Eye (tissue), 1 donor: ENCODE data around the gene MDH2.
"Not testable (repeated sequence)": the region's sequence is repeated elsewhere in the genome, so short reads cannot be mapped to it uniquely, and the experiment has no call there.

Experiments used
- DNase-seq: peaks from one replicate; pipeline ENCODE4 v3.0.0-alpha.2; 2015

The MDH2 gene

DNA sequence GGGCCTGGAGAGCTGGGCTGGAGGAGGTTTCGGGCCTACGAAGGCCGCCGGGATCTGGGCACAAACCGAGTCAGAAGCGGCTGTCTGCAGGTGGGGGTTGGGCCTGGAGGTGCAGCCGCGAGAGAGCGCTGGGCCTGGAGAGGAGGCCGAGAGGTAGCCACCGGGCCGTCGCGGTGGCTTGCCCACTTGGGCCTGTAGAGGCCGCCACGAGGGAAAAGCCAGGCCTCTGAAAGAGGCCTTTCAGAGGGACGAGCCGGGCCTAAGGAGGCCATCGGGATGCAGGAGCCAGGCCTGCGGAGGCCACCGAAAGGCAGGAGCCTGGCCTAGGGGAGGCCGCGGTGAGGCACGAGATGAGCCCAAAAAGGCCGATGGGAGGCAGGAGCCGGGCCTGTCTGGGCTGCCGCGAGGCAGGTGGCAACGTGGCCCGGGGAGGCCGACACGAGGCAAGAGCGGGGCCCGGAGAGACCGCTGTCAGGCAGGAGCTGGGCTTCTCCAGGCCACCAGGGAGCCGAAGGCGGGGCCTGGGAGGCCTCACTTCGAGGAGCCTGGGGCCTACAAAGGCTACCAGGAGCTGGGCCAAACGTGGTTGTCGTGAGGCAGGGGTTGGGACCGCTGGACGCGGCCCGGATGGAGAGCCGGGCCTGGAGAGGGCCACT is 25.6 kb downstream of the MDH2 start:
- DNase-seq, result no peak

DNA sequence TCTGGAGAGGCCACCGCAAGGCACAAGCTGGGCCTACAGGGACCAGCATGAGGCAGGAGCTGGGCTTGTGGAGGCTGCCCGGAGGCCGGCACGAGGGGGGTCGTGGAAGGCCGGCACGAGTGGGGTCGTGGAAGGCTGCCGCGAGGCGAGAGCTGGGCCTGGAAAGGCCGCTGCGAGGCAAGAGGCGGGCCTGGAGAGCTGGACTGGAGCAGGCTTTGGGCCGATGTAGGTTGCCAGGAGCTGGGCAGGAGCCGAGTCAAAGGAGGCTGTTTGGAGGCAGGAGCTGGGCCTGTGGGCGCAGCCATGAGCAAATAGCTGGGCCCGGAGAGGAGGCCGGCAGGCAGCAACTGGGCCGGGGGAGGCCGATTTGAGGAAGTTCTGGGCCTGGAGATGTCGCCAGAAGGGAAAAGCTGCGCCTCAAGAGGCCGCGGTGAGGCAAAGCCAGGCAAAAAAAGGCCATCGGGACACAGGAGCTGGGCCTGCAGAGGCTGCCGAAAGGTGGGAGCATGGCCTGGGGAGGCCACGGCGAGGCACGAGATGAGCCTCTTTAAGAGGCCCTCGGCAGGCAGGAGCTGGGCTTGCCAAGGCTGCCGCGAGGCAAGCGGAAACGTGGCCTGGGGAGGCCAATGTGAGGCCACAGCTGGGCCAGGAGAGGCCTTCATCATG is 26.5 kb downstream of the MDH2 start:
- DNase-seq, result no peak

DNA sequence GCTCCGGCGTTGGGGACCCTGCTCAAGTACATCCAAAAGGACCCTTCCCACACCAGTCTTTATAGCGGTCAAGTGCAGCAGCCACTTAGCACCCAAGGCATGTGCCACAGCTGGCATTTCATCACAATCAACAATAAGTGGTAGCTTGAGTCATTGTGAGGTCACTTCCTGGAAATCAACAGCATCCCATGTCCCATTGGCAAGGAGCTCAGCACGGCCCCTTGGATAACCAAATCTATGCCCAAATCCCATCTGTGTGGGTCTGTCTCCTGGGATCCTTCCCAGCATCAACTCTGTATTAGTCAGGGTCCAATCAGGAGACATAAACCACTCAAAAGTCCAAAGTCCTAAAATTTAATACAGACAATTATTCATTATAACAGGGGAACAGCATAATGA is 27.1 kb downstream of the MDH2 start:
- no peak for DNase-seq

DNA sequence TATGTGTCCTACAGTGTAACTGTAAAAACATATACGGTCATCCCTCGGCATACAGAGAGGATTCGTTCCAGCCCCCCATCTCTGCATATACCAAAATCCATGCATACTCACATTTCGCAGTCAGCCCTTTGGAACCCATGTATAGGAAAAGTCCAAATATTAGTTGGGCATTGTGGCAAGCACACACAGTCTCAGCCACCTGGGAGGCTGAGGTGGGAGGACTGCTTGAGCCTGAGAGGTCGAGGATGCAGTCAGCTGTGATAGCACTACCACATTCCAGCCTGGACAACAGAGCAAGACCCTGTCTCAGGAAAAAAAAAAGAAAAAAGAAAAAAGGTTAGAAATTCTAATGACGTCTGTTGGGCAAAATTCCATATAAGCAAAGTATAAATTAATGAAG is 29.1 kb downstream of the MDH2 start:
- DNase-seq, result no peak

DNA sequence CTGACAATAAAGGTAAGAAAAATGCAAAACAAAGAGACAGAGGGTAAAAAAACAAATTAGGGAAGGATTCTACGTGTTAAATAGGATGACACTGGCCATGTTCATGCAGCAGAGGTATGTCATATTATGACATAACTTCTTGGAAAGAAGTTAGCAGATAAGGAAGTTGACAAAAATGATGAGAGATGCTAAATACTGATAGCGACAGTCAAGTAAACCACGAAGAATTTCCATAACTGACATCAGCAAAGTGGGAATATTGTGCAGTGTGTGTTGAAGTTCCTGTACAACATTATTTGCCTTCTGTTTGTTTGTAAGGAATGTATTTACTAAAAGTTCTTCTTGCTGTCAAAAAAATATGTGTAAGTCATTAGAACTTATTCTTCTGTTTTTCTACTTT is 29.5 kb downstream of the MDH2 start:
- DNase-seq, result no peak

DNA sequence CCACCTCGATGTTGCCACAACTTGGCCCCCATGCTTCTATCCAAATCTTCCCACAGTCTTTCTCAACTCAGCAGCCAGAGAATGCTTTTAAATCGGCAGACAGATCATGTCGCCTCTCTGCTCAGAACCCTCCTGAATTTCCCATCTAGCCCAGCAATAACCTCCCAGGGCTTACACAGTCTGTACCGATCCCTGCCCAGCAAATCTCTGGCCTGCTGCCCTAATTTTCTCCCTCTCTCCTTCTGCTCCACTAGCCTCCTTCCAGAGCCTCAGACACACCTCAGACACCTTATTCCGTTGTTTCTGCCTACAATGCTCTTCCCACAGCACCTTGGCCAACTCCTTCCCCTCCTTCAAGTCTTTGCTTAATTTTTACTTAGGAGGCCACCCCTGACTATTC is 32.3 kb downstream of the MDH2 start:
- no peak for DNase-seq

DNA sequence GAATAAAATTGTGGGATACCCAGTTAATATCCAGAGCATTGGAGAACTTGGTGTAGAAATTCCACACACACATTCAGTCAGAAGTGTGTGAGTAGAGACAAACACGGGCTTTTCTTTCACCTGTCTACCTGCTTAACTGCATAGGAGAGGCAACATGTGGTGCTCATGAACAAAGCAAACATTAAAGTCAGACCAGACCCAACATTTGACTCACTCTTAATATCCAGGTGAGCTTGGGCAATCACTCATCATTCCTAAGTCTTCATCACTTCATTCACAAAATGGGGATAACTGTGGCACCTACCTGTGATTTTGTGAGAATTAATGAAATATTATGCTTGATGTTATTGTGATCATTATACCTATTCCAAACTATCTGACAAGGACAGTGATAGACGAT is 36.2 kb downstream of the MDH2 start:
- DNase-seq, result not testable (repeated sequence)

DNA sequence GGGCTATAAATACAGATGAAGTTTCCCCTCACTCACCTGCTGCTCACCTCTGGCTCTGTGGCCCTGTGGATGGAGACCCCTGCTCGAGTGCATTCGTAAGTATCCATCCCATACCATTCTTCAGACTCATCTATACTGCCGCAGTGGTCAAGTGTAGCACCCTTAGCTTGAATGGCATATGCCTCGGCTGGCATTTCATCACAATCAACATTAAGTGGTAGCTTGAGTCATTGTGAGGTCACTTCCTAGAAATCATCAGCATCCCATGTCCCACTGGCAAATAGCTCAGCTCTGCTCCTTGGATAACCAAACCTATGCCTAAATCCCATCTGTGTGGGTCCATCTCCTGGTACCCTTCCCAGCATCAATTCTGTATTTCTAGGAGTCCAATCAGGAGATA is 38.2 kb downstream of the MDH2 start:
- no peak for DNase-seq

DNA sequence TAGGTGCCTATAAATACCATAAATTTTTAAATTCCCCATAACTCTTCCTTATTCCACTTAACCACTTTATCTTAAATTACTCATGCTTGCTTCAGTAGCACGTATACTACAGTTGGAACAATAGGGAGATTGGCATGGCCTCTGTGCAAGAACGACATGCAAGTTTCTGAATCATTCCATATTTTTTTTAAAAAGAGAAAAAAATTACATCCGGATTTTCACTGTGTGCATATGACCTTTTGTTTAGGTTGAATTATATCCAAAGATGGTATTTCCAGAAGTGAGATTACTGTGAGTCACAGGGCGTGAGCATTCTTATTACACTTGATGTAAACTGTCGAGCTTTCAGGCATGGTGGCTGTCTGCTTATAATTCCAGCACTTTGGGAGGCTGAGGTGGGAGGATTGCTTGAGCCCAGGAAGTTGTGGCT is 39.5 kb downstream of the MDH2 start:
- not testable (repeated sequence) for DNase-seq

DNA sequence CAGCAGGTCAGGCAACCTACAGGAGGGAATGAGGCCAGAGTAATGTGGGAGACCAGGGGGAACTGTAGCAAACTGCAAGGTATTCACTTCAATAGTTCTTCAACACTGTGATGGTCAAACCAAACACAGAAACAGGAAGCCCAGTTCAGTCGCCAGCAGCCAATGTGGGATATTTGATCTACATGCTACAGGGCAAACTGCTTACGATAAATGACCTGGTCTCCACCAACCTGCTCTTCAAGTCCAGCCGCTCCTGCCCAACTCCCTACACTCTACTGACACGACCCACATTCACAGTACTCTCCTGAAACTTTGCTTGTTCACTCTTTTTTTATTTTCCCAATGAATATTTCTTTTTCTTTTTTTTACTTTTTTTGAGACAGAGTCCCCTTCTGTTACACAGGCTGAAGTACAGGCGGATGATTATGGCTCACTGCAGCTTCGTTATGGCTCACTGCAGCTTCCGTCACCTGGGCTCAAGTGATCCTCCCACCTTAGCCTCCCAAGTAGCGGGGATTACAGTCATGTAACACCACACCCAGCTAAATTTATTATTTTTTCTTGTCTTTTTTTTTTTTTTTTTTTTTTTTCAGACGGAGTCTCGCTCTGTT is 42.1 kb downstream of the MDH2 start:
- no peak for DNase-seq

DNA sequence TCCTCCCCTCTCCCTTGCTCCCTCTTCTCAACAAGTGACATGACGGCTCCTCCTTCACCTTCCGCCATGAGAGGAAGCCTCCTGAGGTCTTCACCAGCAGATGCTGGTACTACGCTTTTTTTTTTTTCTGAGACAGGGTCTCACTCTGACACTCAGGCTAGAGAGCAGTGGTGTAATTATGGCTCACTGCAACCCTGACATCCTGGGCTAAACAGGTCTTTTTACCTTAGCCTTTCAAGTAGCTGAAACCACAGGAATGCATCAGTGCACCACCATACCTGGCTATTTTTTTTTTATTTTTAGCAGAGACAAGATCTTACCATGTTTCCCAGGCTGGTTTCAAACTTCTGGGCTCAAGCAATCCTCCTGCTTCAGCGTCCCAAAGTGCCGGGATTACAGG is 43.6 kb downstream of the MDH2 start:
- DNase-seq, result no peak

DNA sequence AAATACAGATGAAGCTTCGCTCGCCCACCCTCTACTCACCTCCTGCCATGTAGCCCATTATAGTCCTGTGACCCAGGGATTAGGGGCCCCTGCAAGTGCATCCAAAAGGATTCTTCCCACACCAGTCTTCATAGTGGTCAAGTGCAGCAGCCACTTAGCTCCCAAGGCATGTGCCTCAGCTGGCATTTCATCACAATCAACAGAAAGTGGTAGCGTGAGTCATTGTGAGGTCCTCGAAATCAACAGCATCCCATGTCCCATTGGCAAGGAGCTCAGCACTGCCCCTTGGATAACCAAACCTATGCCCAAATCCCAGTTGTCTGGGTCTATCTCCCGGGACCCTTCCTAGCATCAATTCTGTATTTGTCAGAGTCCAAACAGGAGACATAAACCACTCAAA is 45.6 kb downstream of the MDH2 start:
- not testable (repeated sequence) for DNase-seq

DNA sequence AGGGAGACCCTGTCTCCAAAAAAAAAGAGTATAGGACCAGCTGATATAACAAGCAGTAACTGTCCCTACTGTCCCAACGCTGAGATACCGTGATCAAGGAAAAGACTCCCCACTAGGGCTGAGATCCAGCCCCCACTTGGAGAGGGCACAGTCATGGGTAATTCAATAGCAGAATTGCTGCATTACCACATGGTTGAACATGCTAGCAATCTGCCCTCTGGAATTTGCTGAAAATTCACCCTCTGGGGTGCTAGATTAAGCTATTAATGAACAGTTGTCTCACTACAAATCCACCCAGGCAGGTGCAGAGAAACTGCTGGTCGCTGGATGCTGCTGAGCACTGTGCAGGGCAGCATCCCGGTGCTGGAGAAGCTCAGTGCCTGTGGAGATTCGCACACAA is 46.4 kb downstream of the MDH2 start:
- not testable (repeated sequence) for DNase-seq

DNA sequence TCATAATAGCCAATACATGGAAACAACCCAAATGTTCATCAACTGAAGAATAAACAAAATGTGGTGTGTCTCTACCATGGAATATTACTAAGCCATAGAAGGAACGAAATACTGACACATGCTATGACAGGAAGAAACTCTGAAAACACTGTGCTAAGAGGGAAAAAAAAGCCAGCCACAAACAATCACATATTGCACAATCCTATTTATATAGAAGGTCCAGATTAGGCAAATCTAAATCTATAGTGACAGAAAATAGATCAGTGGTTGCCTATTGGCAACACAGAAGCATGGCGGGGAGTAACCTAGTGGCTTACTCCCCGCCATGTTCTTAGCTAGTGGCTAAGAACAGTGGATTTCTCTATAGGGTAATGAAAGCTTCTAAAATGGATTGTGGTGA is 48.0 kb downstream of the MDH2 start:
- no peak for DNase-seq

DNA sequence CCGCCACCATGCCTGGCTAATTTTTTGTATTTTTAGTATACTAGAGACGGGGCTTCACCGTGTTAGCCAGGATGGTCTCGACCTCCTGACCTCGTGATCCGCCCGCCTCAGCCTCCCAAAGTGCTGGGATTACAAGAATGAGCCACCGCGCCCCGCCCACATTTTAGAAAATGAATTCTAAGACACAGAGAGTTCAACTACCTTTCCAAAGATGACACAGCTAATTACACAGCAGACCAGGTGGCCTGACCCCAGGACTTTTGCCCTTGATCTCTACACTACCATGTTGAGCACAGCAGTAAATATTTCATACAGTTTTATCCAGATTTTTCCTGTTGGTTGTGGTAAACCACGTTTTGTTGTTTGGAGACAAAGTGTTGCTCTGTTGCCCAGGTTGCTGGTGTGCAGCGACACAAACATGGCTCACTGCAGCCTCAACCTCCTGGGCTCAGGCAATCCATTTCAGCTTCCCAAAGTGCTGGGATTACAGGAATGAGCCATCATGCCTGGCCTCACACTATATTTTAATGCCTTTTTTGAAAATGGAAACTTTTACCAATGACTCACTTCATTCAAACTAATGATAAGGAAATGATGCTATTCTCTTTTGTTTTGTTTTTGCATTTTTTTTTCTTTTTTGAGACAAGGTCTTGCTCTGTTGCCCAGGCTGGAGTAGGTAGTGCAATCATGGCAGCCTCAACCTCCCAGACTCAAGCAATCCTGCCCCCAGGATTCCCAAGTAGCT is 54.0 kb downstream of the MDH2 start:
- DNase-seq, result not testable (repeated sequence)

DNA sequence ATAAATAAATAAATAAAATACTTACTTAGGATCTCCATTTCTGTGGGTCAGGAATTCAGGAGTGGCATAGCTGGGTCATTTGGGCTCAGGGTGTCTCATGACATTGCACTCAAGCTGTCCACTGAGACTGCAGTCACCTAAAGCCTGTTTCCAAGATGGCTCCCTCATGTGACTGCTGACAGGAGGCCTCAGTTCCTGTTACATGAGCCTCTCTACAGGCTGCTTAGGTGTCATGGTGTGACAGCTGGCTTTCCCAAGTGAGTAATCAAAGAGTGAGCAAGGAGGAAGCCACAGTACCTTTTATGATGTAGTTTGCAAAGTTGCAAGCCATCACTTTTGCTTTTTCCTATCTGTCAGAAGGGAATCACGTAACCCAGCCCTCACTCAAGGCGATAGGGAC is 55.9 kb downstream of the MDH2 start:
- not testable (repeated sequence) for DNase-seq

DNA sequence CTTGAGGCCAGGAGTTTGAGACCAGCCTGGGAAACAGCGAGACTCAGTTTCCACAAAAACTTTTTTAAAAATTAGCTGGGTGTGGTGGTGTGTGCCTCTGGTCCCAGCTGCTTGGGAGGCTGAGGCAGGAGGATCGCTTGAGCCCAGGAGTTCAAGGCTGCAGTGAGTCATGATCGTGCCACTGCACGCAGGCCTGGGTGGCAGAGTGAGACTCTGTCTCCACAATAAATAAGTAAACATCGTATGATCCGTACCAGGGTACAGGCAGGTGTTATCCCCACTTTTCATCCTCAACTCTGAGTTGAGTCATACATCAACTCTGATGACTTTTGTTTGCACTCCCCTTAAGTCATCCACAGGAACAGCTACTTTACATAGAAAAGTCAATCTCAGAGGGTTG is 58.2 kb downstream of the MDH2 start:
- DNase-seq, result not testable (repeated sequence)

DNA sequence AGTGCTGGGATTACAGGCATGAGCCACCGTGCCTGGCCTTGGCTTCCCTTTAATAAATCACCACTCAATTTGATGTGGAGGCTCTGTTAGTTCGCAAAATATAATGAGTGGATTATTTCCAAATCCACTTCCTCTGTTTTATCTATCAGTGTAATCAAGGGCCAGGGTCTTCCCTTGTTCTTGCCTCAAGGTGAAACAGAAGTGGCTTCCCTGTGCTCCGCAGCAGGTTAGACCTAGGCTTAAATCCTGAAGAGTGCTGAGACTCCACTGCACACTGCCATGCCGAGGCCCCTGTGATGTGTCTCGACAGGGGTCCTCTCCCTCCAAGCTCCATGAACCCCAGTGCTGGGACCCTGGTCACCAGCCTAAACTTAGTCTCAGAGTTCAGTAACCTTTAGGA is 59.0 kb downstream of the MDH2 start:
- DNase-seq, result no peak

DNA sequence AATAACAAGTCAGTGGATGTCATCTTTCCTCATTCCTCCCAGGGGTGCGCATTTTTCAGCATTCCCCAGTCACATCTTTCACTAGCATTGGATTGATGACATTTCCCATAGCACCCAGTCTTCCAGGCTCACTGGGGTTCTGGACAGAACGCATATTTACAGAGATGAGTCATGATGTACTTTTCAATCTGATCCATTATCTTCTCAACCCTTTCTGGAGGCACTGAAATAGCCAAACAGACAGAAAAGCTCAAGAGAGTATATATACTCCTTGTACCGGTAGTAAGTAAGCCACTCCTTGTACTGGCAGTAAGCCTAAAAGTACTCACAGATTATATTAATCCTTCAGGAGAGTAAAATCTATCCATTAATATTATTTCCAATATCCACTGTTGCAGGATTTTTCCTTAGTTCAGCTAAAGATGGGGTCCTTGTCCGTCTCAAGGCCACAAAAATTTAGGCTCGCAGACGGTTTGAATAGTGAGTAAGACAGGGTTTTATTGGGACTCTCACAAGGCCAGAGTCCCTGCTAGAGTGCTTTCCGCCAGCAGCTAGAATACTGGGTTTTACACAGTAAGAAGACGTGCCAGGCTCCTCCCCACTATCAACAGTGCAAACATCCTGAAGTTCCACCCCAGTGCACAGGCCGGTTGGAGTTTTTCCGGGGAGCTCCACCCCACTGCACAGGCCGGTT is 60.8 kb downstream of the MDH2 start:
- DNase-seq, result no peak

DNA sequence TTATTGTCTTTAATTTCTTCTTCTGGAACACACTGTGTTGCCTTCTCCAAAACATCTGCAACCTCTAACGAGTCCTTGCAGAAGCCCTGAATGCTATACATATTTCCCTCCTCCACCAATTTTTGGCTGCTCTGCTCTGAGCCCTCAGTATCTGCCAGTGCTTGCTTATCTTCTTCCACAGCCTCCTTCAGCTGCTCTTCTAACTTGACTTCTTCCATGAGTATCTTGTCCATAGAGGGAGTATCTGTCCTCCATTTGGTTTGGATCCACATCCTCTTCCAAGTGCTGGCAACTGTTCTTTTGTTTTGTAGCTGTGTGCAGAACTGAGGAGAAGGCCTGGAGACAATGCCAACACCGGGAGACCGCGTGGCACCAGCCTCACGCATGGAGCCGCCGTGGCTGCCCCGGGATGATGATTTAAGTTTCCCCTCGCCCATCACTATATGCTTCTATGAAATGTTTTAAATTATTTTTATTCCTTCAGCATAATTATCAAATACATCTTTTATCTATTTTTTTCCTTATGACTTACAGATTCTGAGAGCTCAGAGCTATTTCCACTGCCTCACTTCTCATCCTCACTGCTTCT is 65.2 kb downstream of the MDH2 start:
- not testable (repeated sequence) for DNase-seq

DNA sequence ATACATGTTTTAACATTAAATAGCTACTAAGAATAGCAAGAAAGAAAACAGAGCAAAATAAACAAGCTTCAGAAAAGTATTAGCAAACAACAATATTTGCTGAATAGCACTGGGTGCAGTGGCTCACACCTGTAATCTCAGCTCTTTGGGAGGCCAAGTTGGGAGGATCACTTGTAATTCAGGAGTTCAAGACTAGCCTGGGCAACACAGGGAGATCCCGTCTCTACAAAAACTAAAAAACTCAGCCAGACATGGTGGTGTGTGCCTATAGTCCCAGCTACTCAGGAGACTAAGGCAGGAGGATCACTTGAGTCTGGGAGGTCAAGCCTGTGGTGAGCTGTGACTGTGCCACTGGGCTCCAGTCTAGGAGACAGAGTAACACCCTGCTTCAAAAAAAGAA is 66.8 kb downstream of the MDH2 start:
- DNase-seq, result not testable (repeated sequence)
